Prostate gland (tissue), 2 donors: ENCODE data around the gene TEP1.

Experiments
- CTCF ChIP-seq, 4 experiments: fragments of 200-600 bp in 2 of 4; fragments of 450-650 bp in 2 of 4; sonication (generic) in 2 of 4; IDR thresholded peaks; 1 replicate in 3 of 4; 2 replicates in 1 of 4; pipeline ENCODE4 v1.5.1; 2016 to 2019; ENCODE audit warnings: antibody characterized with exemption in 4 of 4, mild to moderate bottlenecking in 2 of 4, moderate library complexity in 2 of 4
- POLR2A ChIP-seq: fragments of 450-650 bp; IDR thresholded peaks from one replicate; pipeline ENCODE4 v1.6.1; 2016; ENCODE audit warnings: antibody characterized with exemption, mild to moderate bottlenecking
- POLR2AphosphoS5 ChIP-seq: sonication (generic); formaldehyde crosslinking; IDR thresholded peaks from one replicate; pipeline ENCODE4 v1.6.1; 2017; ENCODE audit warnings: antibody characterized with exemption

- TF ChIP-seq CTCF (IDR thresholded peaks at IDR 0.05) (peak in 3 of 4 experiments; percentile 33 to 46 (median 39)), POLR2A (no peak), POLR2AphosphoS5 (no peak)
Measured at GRCh38 chr14:20415782-20416206, 2.5 kb upstream of the TEP1 start.
